Breast epithelium (tissue), 4 donors: ENCODE measurements around the gene NOL7. TPM values are rescaled to one million over a fixed set of nuclear protein-coding genes. Genes with fewer than 3 reads are reported as not detected.
A peak's percentile ranks its signal among the peaks of the same experiment; 100 is the strongest.

Experiments
- DNase-seq, 2 donors: peaks; one replicate each; pipeline ENCODE4 v3.0.0-alpha.2; 2019; ENCODE audit warnings: low spot score in 2 of 2
- H3K27ac ChIP-seq, 2 donors: fragments of 200-600 bp; sonication (generic) in 1 of 2; one replicate each; pipeline ENCODE4 v1.5.1; 2016 to 2019; ENCODE audit warnings: mild to moderate bottlenecking in 1 of 2
- H3K27me3 ChIP-seq, 2 donors: fragments of 200-600 bp; sonication (generic) in 1 of 2; one replicate each; pipeline versions ENCODE4 v1.5.1 to v1.6.0; 2017 to 2019; ENCODE audit warnings: control low read depth in 1 of 2, mild to moderate bottlenecking in 1 of 2
- H3K36me3 ChIP-seq: fragments of 200-600 bp; one replicate; pipeline ENCODE4 v1.5.1; 2019
- H3K4me1 ChIP-seq, 2 donors: fragments of 200-600 bp; sonication (generic); one replicate each; pipeline ENCODE4 v1.5.1; 2016 to 2019; ENCODE audit warnings: control low read depth in 1 of 2
- H3K4me3 ChIP-seq, 3 donors: fragments of 200-600 bp; sonication (generic); 1 replicate in 2 of 3; 2 replicates in 1 of 3; pipeline ENCODE4 v1.5.1; 2016 to 2019; ENCODE audit warnings: mild to moderate bottlenecking in 3 of 3, moderate library complexity in 2 of 3
- H3K9me3 ChIP-seq, 2 donors: fragments of 200-600 bp; sonication (generic) in 1 of 2; one replicate each; pipeline ENCODE4 v1.5.1; 2016 to 2019; ENCODE audit warnings: control low read depth in 1 of 2
- CTCF ChIP-seq, 3 donors: fragments of 450-650 bp; IDR thresholded peaks; one replicate each; pipeline ENCODE4 v1.5.1; 2016 to 2017; ENCODE audit warnings: antibody characterized with exemption in 3 of 3, mild to moderate bottlenecking in 3 of 3, moderate library complexity in 3 of 3
- POLR2A ChIP-seq: fragments of 450-650 bp; IDR thresholded peaks from one replicate; pipeline ENCODE4 v1.6.1; 2016; ENCODE audit warnings: antibody characterized with exemption, mild to moderate bottlenecking, moderate library complexity
- POLR2AphosphoS5 ChIP-seq, 3 donors: sonication (generic); formaldehyde crosslinking; IDR thresholded peaks; one replicate each; pipeline ENCODE4 v1.6.1; 2017; ENCODE audit warnings: antibody characterized with exemption in 3 of 3
- intact Hi-C: fragments of 100-400 bp; cut with DNase I; formaldehyde crosslinking; loops from one replicate; pipeline ENCODE4 v1.15.1; 2023; ENCODE audit warnings: low total_unique reads
- total RNA-seq, 3 donors: library from RNA; depleted of rRNA; stranded (reverse); fragments of >200 nt; gene quantifications; one replicate each; pipeline ENCODE4 v1.1.0, GENCODE V29; 2016

Gene NOL7
- total RNA-seq, result 10 to 100 TPM; 75.7 to 83.4 (median 80.5) TPM

- no peaks in the 10 kb centered on the region for H3K9me3 ChIP-seq
- peak within 1 kb of the TSS; percentile 72 to 98 (median 78) for H3K4me3 ChIP-seq
- peak within 1 kb of the TSS; percentile 88 to 96 for H3K27ac ChIP-seq
- H3K4me1 ChIP-seq, result peaks cover 0 to 16% of the 10 kb centered on the region in 2 donors
- DNase-seq, result peak; percentile 95 to 98
- H3K27me3 ChIP-seq, result no peaks in the 10 kb centered on the region
- peaks cover 3% of the 10 kb centered on the region for H3K36me3 ChIP-seq
- intact Hi-C loops, result no loop called here
- TF ChIP-seq POLR2AphosphoS5 (IDR thresholded peaks at IDR 0.05), result peak; percentile 99
- peak; percentile 86 for TF ChIP-seq POLR2A
- peak; percentile 88 to 97 (median 95) for TF ChIP-seq CTCF (IDR thresholded peaks at IDR 0.05)
These were observed at the start of gene NOL7 for GRCh38 chr6:13614926-13615791. TSS of gene NOL7 (plus strand) at chr6:13615335. CDS start at chr6:13615359, 24 bp downstream.

- H3K27me3 ChIP-seq, result no peaks in the 10 kb centered on the region
- H3K27ac ChIP-seq, result no peak overlapping the region
- H3K4me3 ChIP-seq, result no peak overlapping the region
- DNase-seq, result no peak
- H3K4me1 ChIP-seq, result no peaks in the 10 kb centered on the region
- TF ChIP-seq POLR2AphosphoS5 (IDR thresholded peaks at IDR 0.05), result no peak
- no peak for TF ChIP-seq POLR2A
- no peak for TF ChIP-seq CTCF (IDR thresholded peaks at IDR 0.05)
- no peaks in the 10 kb centered on the region for H3K9me3 ChIP-seq
- H3K36me3 ChIP-seq, result no peaks in the 10 kb centered on the region
- intact Hi-C loops, result no loop called here
These were observed 49.2 kb upstream of the NOL7 start for GRCh38 chr6:13565921-13566320.

- intact Hi-C loops, result no loop called here
- Histone ChIP-seq H3K9me3 (no peaks in the 10 kb centered on the region), H3K27me3 (no peaks in the 10 kb centered on the region)
These were observed 48.6 kb upstream of the NOL7 start for GRCh38 chr6:13566500-13566899.

GRCh38 chr6:13568970-13569369 lies 46.2 kb upstream of the NOL7 start:
- no peak for DNase-seq
- intact Hi-C loops, result no loop called here
- no peaks in the 10 kb centered on the region for H3K36me3 ChIP-seq
- H3K27me3 ChIP-seq, result no peaks in the 10 kb centered on the region
- H3K9me3 ChIP-seq, result no peaks in the 10 kb centered on the region
- TF ChIP-seq POLR2A, result no peak
- no peak for TF ChIP-seq CTCF (IDR thresholded peaks at IDR 0.05)
- no peak for TF ChIP-seq POLR2AphosphoS5 (IDR thresholded peaks at IDR 0.05)
- no peaks in the 10 kb centered on the region for H3K4me1 ChIP-seq
- no peak overlapping the region for H3K4me3 ChIP-seq
- H3K27ac ChIP-seq, result no peak overlapping the region

More at GRCh38 chr6:13566500-13566899, 48.6 kb upstream of the NOL7 start:
- no peaks in the 10 kb centered on the region for H3K4me1 ChIP-seq
- H3K4me3 ChIP-seq, result no peak overlapping the region
- no peak for DNase-seq
- TF ChIP-seq POLR2AphosphoS5 (IDR thresholded peaks at IDR 0.05) (no peak), POLR2A (no peak)
- no peak overlapping the region for H3K27ac ChIP-seq
- H3K36me3 ChIP-seq, result no peaks in the 10 kb centered on the region

GRCh38 chr6:13572240-13572639 lies 42.9 kb upstream of the NOL7 start:
- Histone ChIP-seq H3K27ac (no peak overlapping the region), H3K27me3 (no peaks in the 10 kb centered on the region), H3K4me3 (no peak overlapping the region), H3K9me3 (no peaks in the 10 kb centered on the region), H3K4me1 (no peaks in the 10 kb centered on the region), H3K36me3 (no peaks in the 10 kb centered on the region)
- DNase-seq, result no peak
- TF ChIP-seq POLR2AphosphoS5 (IDR thresholded peaks at IDR 0.05), result no peak
- no peak for TF ChIP-seq CTCF (IDR thresholded peaks at IDR 0.05)
- no peak for TF ChIP-seq POLR2A
- intact Hi-C loops, result no loop called here
